Measurements from ENCODE around the gene TIRAP. TPM values are rescaled to one million over a fixed set of nuclear protein-coding genes. Genes with fewer than 3 reads are reported as not detected.

Gene TIRAP
- total and polyA plus RNA-seq, 2 experiments from 2014 or later = 4.9 to 6.7 TPM

DNA sequence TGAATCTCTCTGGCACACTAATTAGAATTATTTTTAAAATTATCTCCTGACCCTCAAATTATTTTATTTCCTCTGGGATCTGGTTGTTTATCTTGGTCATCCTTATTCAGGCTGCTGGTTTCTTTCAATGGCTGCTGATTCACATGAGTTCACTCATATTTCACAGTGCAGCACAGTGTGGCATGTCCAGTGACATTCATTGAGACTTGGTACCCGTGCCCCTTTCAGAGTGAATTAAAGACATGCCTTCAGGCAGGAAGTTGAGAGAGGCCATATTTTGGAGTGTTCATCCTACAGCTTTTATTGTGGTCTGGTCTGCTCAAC lies 34.5 kb downstream of the TIRAP start:
- no peaks in the 10 kb centered on the region for H3K36me3 ChIP-seq
- TF ChIP-seq, protein P1, sequence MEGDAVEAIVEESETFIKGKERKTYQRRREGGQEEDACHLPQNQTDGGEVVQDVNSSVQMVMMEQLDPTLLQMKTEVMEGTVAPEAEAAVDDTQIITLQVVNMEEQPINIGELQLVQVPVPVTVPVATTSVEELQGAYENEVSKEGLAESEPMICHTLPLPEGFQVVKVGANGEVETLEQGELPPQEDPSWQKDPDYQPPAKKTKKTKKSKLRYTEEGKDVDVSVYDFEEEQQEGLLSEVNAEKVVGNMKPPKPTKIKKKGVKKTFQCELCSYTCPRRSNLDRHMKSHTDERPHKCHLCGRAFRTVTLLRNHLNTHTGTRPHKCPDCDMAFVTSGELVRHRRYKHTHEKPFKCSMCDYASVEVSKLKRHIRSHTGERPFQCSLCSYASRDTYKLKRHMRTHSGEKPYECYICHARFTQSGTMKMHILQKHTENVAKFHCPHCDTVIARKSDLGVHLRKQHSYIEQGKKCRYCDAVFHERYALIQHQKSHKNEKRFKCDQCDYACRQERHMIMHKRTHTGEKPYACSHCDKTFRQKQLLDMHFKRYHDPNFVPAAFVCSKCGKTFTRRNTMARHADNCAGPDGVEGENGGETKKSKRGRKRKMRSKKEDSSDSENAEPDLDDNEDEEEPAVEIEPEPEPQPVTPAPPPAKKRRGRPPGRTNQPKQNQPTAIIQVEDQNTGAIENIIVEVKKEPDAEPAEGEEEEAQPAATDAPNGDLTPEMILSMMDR (IDR thresholded peaks at IDR 0.05; ENCODE audit: low read depth, low read length) = no peak
- no peaks in the 10 kb centered on the region for H3K27me3 ChIP-seq
- no peaks in the 10 kb centered on the region for H3K9me3 ChIP-seq (ENCODE audit: low read depth)
- H3K4me1 ChIP-seq (ENCODE audit: low read depth) = no peaks in the 10 kb centered on the region
- H3K27ac ChIP-seq = no peak overlapping the region
- no peak overlapping the region for H3K4me3 ChIP-seq
- no peak for DNase-seq (ENCODE audit: low read depth in 1 of 2, low spot score in 1 of 2)

- TF ChIP-seq, protein P1 (IDR thresholded peaks at IDR 0.05; ENCODE audit: low read depth, low read length) = no peak
These were observed 35.1 kb downstream of the TIRAP start for GRCh38 chr11:126317756-126318573.

GRCh38 chr11:126318574-126319373 lies 35.9 kb downstream of the TIRAP start:
- H3K27ac ChIP-seq = no peak overlapping the region
- H3K9me3 ChIP-seq (ENCODE audit: low read depth) = no peaks in the 10 kb centered on the region
- TF ChIP-seq, protein P1 (IDR thresholded peaks at IDR 0.05; ENCODE audit: low read depth, low read length) = no peak
- H3K36me3 ChIP-seq = no peaks in the 10 kb centered on the region
- H3K4me1 ChIP-seq (ENCODE audit: low read depth) = no peaks in the 10 kb centered on the region
- H3K27me3 ChIP-seq = no peaks in the 10 kb centered on the region
- H3K4me3 ChIP-seq = no peak overlapping the region
- DNase-seq (ENCODE audit: low read depth in 1 of 2, low spot score in 1 of 2) = peak in 1 of 2 donors; percentile 86

More at GRCh38 chr11:126317756-126318573, 35.1 kb downstream of the TIRAP start:
- H3K36me3 ChIP-seq = no peaks in the 10 kb centered on the region
- no peaks in the 10 kb centered on the region for H3K9me3 ChIP-seq (ENCODE audit: low read depth)
- peak in 1 of 2 donors; percentile 82 for DNase-seq (ENCODE audit: low read depth in 1 of 2, low spot score in 1 of 2)
- no peak overlapping the region for H3K27ac ChIP-seq
- no peaks in the 10 kb centered on the region for H3K4me1 ChIP-seq (ENCODE audit: low read depth)
- H3K4me3 ChIP-seq = no peak overlapping the region
- H3K27me3 ChIP-seq = no peaks in the 10 kb centered on the region

- H3K4me3 ChIP-seq = no peak overlapping the region
- no peaks in the 10 kb centered on the region for H3K27me3 ChIP-seq
- no peak for DNase-seq (ENCODE audit: low read depth in 1 of 2, low spot score in 1 of 2)
- TF ChIP-seq, protein P1 (IDR thresholded peaks at IDR 0.05; ENCODE audit: low read depth, low read length) = no peak
- H3K27ac ChIP-seq = no peak overlapping the region
- H3K36me3 ChIP-seq = no peaks in the 10 kb centered on the region
- no peaks in the 10 kb centered on the region for H3K4me1 ChIP-seq (ENCODE audit: low read depth)
- H3K9me3 ChIP-seq (ENCODE audit: low read depth) = no peaks in the 10 kb centered on the region
These were observed 36.5 kb downstream of the TIRAP start for GRCh38 chr11:126319374-126319740.

DNA sequence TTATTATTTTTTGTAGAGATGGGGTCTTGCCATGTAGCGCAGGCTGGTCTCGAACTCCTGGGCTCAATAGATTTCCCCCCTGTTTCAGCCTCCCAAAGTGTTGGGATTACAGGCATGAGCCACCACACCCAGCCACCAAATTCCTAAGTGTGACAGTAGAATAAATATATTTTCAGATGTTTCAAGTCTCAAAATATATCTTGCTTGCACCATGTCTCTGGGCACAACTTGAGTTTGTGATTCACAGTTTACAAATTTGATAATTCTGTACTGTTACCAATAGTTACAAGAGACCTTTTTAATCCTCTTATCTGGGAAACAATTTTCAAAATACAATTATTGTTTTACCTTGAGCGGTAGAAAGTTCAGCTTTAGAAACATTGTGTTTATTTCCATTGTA lies 40.1 kb downstream of the TIRAP start:
- Histone ChIP-seq H3K27me3 (no peaks in the 10 kb centered on the region), H3K4me1 (ENCODE audit: low read depth) (no peaks in the 10 kb centered on the region), H3K4me3 (no peak overlapping the region), H3K27ac (no peak overlapping the region), H3K9me3 (ENCODE audit: low read depth) (no peaks in the 10 kb centered on the region), H3K36me3 (no peaks in the 10 kb centered on the region)
- DNase-seq (ENCODE audit: low read depth in 1 of 2, low spot score in 1 of 2) = no peak
- TF ChIP-seq, protein P1 (IDR thresholded peaks at IDR 0.05; ENCODE audit: low read depth, low read length) = no peak

Data from cardiac muscle cell (in vitro differentiated cells and primary cell).